HepG2 (cell line): ENCODE data around the gene DAD1. TPM values are rescaled to one million over a fixed set of nuclear protein-coding genes. Genes with fewer than 3 reads are reported as not detected.

Source experiments
- CBFB ChIP-seq: sonication (generic); formaldehyde crosslinking; IDR thresholded peaks from 2 replicates; pipeline ENCODE4 v1.4.0; 2020; ENCODE audit warnings: missing genetic modification reagents
- ELF1 ChIP-seq: sonication (generic); formaldehyde crosslinking; IDR thresholded peaks from 2 replicates; pipeline ENCODE4 v1.4.0; 2020; ENCODE audit warnings: missing genetic modification reagents
- FOSL1 ChIP-seq: sonication (generic); formaldehyde crosslinking; IDR thresholded peaks from 2 replicates; pipeline ENCODE4 v1.9.0; 2021; ENCODE audit warnings: missing genetic modification reagents, borderline replicate concordance
- GTF2F1 ChIP-seq: fragments of 150-350 bp; IDR thresholded peaks from 2 replicates; pipeline ENCODE4 v1.6.1; 2014; ENCODE audit warnings: low read length
- HNRNPK ChIP-seq: fragments of 200-400 bp; formaldehyde crosslinking; IDR thresholded peaks from 2 replicates; pipeline ENCODE4 v1.6.1; 2018; ENCODE audit warnings: low read length, low read depth, moderate library complexity, mild to moderate bottlenecking; ENCODE audit not compliant: poor library complexity, severe bottlenecking
- KLF15 ChIP-seq: sonication (generic); formaldehyde crosslinking; IDR thresholded peaks from 2 replicates; pipeline ENCODE4 v1.8.1; 2023; ENCODE audit warnings: borderline replicate concordance, mild to moderate bottlenecking, inconsistent platforms, missing genetic modification reagents, mixed read lengths
- MTA1 ChIP-seq: sonication (generic); formaldehyde crosslinking; IDR thresholded peaks from 2 replicates; pipeline ENCODE4 v1.4.0; 2020; ENCODE audit warnings: missing genetic modification reagents, mild to moderate bottlenecking, borderline replicate concordance
- NKX3-1 ChIP-seq: sonication (generic); formaldehyde crosslinking; IDR thresholded peaks from 2 replicates; pipeline ENCODE4 v1.5.0; 2020; ENCODE audit warnings: missing genetic modification reagents
- ONECUT2 ChIP-seq: sonication (generic); formaldehyde crosslinking; IDR thresholded peaks from 2 replicates; pipeline ENCODE4 v1.4.0; 2020; ENCODE audit warnings: missing genetic modification reagents
- SMARCE1 ChIP-seq: fragments of 450-650 bp; IDR thresholded peaks from 2 replicates; pipeline ENCODE4 v1.6.1; 2017; ENCODE audit warnings: borderline replicate concordance
- SP4 ChIP-seq: sonication (generic); formaldehyde crosslinking; IDR thresholded peaks from 2 replicates; pipeline ENCODE4 v1.8.1; 2023; ENCODE audit warnings: mild to moderate bottlenecking, missing genetic modification reagents
- ZFP37 ChIP-seq: sonication (generic); formaldehyde crosslinking; IDR thresholded peaks from 2 replicates; pipeline ENCODE4 v1.4.0; 2020; ENCODE audit warnings: missing genetic modification reagents, borderline replicate concordance
- ZNF230 ChIP-seq: sonication (generic); formaldehyde crosslinking; IDR thresholded peaks from 2 replicates; pipeline ENCODE4 v1.4.0; 2020; ENCODE audit warnings: mild to moderate bottlenecking, missing genetic modification reagents
- ZNF253 ChIP-seq: sonication (generic); formaldehyde crosslinking; IDR thresholded peaks from 2 replicates; pipeline ENCODE4 v1.8.0; 2022; ENCODE audit warnings: mild to moderate bottlenecking, missing genetic modification reagents, borderline replicate concordance
- ZNF567 ChIP-seq: sonication (generic); formaldehyde crosslinking; IDR thresholded peaks from 2 replicates; pipeline ENCODE4 v1.8.1; 2023; ENCODE audit warnings: mild to moderate bottlenecking, missing genetic modification reagents, borderline replicate concordance
- ZNF790 ChIP-seq: sonication (generic); formaldehyde crosslinking; IDR thresholded peaks from 2 replicates; pipeline ENCODE4 v1.8.0; 2022; ENCODE audit warnings: missing genetic modification reagents, mild to moderate bottlenecking, borderline replicate concordance
- ZNF83 ChIP-seq: sonication (generic); formaldehyde crosslinking; IDR thresholded peaks from 2 replicates; pipeline ENCODE4 v1.4.0; 2020; ENCODE audit warnings: missing genetic modification reagents, mild to moderate bottlenecking, borderline replicate concordance
- ZNF878 ChIP-seq: sonication (generic); formaldehyde crosslinking; IDR thresholded peaks from 2 replicates; pipeline ENCODE4 v1.8.1; 2023; ENCODE audit warnings: mild to moderate bottlenecking, missing genetic modification reagents, moderate library complexity
- polyA plus RNA-seq, 8 experiments: library from polyadenylated mRNA; depleted of rRNA in 3 of 8; stranded (reverse) in 7 of 8; unstranded in 1 of 8; fragments of >200 nt; fragmentation: Illumina TruSeq in 4 of 8; extraction: Trizol in 4 of 8; gene quantifications; 2 replicates each; pipeline versions ENCODE4 v1.2.1 to v1.2.3, GENCODE V29; 2011 to 2016; ENCODE audit warnings: low read depth in 4 of 8, missing spikeins in 1 of 8, mixed read lengths in 1 of 8; ENCODE audit not compliant: insufficient read depth in 1 of 8
- total RNA-seq, 5 experiments: library from RNA; depleted of rRNA; stranded (reverse); fragments of >200 nt; fragmentation: Illumina TruSeq; extraction: Trizol; gene quantifications; 2 replicates each; pipeline ENCODE4 v1.2.3, GENCODE V29; 2016; ENCODE audit warnings: low read depth in 1 of 5
- TF ChIP-seq, protein P1 (sequence below): sonication (generic); formaldehyde crosslinking; IDR thresholded peaks from 2 replicates; pipeline ENCODE4 v1.4.0; 2020; ENCODE audit warnings: mild to moderate bottlenecking, missing genetic modification reagents, borderline replicate concordance
- TF ChIP-seq, protein P2 (sequence below), 2 experiments: fragments of 450-650 bp in 1 of 2; sonication (generic) in 1 of 2; formaldehyde crosslinking; IDR thresholded peaks; 2 replicates each; pipeline versions ENCODE4 v1.5.0 to v1.8.0; 2020 to 2022; ENCODE audit warnings: mild to moderate bottlenecking in 1 of 2, missing genetic modification reagents in 1 of 2
- TF ChIP-seq, protein P3 (sequence below): sonication (generic); formaldehyde crosslinking; IDR thresholded peaks from 2 replicates; pipeline ENCODE4 v1.8.1; 2023; ENCODE audit warnings: mild to moderate bottlenecking, inconsistent platforms, moderate library complexity, missing genetic modification reagents, borderline replicate concordance
- TF ChIP-seq, protein P4 (sequence below): IDR thresholded peaks from 2 replicates; pipeline ENCODE4 v1.6.1; 2016; ENCODE audit warnings: missing compliant biosample characterization, missing genetic modification reagents, borderline replicate concordance

DAD1 gene
- total and polyA plus RNA-seq, 2 of the 13 experiments (the other 11 are each of a cell fraction or from before 2014, with no cell fraction given) = 558 to 626 TPM

DNA sequence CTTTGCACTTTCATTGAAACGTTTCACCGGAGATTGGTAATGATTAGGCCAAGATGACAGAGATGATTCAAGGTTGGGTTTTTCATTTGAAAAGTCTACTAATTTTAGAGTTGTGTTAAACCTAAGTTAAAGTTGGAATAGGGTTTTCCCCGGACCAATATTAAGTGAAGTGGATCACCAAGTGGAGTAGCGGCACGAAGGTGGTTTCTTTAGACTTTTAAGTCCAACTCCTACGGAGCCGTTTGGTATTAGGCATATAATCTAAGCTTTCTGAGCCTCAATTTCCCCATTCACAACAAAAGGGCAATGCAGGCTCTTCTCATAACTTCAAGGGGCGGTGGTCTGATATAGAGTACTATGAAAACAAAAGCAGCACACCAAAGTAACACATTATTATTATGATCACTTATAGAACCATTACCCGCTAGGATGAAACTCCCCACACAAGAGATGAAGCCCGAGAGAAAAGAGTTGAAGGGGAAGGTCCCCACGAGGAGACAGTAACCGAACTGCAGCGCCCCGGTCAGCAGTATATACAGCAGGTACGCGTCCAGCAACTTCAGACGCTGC, 413 bp downstream of the DAD1 start (continued):
- TF ChIP-seq ONECUT2 (CRISPR knock-in tag) (no peak), ELF1 (CRISPR knock-in tag) (no peak), SMARCE1 (no peak), HNRNPK (no peak), SP4 (CRISPR knock-in tag) (no peak), GTF2F1 (no peak), ZNF253 (CRISPR knock-in tag) (peak; percentile 70; the same call in 1 of the 2 replicates), FOSL1 (CRISPR knock-in tag) (0 out of 2 replicates have a peak, but pooled peaks have one; percentile 21), CBFB (no peak), NKX3-1 (CRISPR knock-in tag) (peak; percentile 16), MTA1 (no peak), ZNF83 (CRISPR knock-in tag) (no peak), ZNF878 (no peak), ZNF567 (CRISPR knock-in tag) (no peak), ZNF230 (CRISPR knock-in tag) (no peak), ZNF790 (CRISPR knock-in tag) (no peak), KLF15 (CRISPR knock-in tag) (0 out of 2 replicates have a peak, but pooled peaks have one; percentile 70), ZFP37 (CRISPR knock-in tag) (0 out of 2 replicates have a peak, but pooled peaks have one; percentile 46)
- TF ChIP-seq, protein P1, sequence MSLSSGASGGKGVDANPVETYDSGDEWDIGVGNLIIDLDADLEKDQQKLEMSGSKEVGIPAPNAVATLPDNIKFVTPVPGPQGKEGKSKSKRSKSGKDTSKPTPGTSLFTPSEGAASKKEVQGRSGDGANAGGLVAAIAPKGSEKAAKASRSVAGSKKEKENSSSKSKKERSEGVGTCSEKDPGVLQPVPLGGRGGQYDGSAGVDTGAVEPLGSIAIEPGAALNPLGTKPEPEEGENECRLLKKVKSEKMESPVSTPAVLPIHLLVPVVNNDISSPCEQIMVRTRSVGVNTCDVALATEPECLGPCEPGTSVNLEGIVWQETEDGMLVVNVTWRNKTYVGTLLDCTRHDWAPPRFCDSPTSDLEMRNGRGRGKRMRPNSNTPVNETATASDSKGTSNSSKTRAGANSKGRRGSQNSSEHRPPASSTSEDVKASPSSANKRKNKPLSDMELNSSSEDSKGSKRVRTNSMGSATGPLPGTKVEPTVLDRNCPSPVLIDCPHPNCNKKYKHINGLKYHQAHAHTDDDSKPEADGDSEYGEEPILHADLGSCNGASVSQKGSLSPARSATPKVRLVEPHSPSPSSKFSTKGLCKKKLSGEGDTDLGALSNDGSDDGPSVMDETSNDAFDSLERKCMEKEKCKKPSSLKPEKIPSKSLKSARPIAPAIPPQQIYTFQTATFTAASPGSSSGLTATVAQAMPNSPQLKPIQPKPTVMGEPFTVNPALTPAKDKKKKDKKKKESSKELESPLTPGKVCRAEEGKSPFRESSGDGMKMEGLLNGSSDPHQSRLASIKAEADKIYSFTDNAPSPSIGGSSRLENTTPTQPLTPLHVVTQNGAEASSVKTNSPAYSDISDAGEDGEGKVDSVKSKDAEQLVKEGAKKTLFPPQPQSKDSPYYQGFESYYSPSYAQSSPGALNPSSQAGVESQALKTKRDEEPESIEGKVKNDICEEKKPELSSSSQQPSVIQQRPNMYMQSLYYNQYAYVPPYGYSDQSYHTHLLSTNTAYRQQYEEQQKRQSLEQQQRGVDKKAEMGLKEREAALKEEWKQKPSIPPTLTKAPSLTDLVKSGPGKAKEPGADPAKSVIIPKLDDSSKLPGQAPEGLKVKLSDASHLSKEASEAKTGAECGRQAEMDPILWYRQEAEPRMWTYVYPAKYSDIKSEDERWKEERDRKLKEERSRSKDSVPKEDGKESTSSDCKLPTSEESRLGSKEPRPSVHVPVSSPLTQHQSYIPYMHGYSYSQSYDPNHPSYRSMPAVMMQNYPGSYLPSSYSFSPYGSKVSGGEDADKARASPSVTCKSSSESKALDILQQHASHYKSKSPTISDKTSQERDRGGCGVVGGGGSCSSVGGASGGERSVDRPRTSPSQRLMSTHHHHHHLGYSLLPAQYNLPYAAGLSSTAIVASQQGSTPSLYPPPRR (CRISPR knock-in tag) = no peak
- TF ChIP-seq, protein P2, sequence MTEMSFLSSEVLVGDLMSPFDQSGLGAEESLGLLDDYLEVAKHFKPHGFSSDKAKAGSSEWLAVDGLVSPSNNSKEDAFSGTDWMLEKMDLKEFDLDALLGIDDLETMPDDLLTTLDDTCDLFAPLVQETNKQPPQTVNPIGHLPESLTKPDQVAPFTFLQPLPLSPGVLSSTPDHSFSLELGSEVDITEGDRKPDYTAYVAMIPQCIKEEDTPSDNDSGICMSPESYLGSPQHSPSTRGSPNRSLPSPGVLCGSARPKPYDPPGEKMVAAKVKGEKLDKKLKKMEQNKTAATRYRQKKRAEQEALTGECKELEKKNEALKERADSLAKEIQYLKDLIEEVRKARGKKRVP (CRISPR knock-in tag; IDR thresholded peaks at IDR 0.05) = no peak
- TF ChIP-seq, protein P3, sequence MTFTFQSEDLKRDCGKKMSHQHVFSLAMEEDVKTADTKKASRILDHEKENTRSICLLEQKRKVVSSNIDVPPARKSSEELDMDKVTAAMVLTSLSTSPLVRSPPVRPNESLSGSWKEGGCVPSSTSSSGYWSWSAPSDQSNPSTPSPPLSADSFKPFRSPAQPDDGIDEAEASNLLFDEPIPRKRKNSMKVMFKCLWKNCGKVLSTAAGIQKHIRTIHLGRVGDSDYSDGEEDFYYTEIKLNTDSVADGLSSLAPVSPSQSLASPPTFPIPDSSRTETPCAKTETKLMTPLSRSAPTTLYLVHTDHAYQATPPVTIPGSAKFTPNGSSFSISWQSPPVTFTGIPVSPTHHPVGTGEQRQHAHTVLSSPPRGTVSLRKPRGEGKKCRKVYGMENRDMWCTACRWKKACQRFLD = no peak
- TF ChIP-seq, protein P4, sequence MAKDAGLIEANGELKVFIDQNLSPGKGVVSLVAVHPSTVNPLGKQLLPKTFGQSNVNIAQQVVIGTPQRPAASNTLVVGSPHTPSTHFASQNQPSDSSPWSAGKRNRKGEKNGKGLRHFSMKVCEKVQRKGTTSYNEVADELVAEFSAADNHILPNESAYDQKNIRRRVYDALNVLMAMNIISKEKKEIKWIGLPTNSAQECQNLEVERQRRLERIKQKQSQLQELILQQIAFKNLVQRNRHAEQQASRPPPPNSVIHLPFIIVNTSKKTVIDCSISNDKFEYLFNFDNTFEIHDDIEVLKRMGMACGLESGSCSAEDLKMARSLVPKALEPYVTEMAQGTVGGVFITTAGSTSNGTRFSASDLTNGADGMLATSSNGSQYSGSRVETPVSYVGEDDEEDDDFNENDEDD = no peak
